ENCODE data around the gene GSK3A. TPM values are rescaled to one million over a fixed set of nuclear protein-coding genes. Genes with fewer than 3 reads are reported as not detected.
A peak's percentile ranks its signal among the peaks of the same experiment; 100 is the strongest.

GSK3A gene
- total RNA-seq, 1 experiment from 2014 or later = 30.2 TPM

GRCh38 chr19:42200116-42200715 is 42.2 kb downstream of the GSK3A start:
- no peak for DNase-seq (ENCODE audit: low read depth)

DNA sequence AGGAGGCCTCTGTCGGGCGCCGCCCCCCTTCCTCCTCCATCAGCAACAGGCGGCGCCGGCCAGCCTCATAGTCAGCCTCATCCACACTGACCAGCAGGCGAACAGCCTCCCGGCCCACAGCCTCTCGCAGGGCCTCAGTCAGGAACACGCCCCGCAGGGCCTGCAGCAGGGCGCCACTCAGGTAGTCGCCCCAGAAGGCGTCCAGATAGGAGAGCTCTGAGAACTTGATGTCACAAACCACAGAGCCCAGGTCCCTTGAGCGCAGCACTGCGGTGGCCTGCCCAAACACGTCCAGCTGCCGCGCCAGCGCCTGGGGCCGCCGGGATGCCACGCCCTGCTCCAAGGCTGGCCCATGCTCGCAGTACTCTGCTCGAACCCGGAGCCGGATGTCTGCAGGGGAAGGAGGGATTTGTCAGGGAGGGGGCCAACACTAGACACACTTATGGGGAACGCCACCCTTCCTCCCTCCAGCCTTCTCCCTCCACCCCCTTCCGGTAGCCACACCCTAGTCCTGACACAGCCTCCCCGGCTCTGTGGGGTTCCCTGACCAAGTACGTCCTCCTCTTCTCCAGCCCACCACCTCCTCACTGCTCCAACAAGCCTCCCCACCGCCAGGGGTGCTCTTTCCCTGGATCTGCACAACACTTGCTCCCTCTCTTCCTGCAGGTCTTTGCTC is 42.8 kb downstream of the GSK3A start:
- no peak for DNase-seq (ENCODE audit: low read depth)

DNA sequence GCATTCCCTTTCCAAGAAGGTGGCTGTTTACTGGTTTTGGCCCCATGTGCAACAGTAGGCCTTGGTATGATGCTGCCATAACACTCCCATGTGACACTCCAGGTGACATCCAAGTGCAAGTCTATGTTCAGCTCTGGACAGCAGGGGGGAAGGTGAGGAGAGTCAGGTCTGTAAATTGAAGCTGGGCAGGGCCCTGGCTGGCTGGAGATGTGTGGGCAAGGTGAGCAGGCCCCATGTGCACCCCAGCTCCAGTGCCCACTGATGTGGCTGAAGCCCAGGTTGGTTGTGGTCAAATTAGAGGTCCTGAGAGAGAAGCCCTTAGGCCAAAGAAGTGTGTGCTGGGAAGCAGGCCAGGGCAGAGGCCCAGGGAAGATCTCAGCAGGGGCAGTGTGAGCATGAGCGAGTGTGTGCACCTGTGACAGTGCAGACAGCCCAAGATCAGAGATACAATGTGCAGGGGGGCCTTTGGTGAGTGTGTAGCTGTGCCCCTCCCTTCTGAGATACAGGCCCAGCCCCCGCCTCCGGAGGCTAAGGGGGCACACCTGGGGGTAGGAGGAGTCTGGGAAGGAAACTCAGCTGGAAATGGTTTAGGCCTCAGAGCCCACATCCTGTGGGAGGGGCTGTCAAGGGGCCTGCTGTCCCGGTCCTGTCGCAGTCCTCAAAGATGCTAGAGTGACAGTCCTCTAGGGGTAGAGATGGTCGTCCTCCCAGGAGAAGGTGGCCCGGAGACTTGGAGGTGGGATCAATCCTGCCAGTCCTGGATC is 43.5 kb downstream of the GSK3A start:
- DNase-seq (ENCODE audit: low read depth) = no peak

DNA sequence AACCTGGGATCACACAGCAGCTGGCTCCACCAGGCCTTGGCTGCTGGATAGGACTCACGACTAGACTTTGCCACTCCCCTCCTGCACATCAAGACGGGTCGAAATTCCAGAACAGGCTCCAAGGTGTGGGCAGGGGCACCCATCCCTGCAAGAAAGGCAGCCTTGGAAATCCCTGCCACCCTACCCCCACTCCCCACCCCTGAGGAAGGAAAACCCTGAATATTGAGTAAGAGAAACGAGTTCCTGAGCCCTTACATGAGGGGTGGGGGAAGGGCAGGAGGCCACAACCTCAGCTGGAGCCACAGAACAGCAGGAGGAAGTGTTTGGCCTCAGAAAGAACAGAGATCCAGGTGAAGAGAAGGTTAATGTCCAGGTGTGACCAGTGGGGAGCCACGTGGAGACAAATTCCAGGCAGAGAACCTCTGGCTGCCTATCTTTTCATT is 45.0 kb downstream of the GSK3A start:
- no peak for DNase-seq (ENCODE audit: low read depth)

GRCh38 chr19:42196011-42197001 is 46.1 kb downstream of the GSK3A start:
- DNase-seq (ENCODE audit: low read depth) = no peak

GRCh38 chr19:42193706-42194105 is 48.7 kb downstream of the GSK3A start:
- no peak for DNase-seq (ENCODE audit: low read depth)

- no peak for DNase-seq (ENCODE audit: low read depth)
Measured at GRCh38 chr19:42193294-42193693, 49.1 kb downstream of the GSK3A start.

DNA sequence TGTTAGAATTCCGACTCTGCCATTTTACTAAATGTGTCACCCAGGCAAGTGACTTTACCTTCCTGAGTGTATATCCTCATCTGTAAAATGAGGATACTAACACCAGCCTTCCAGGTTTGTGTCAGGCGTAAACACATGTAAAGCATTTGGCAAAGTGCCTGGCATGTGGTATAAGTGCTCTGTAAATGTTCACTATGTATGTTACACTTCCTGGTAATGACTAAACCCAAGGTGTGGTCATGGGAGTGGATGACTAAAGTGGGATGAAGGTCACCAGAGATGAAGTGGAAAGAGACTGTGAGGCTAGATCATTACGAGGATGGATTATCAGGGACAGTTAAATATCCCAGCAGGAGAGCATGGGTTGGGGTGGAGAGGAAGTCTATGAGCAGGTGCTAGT is 50.5 kb downstream of the GSK3A start:
- DNase-seq (ENCODE audit: low read depth) = peak; percentile 84

- no peak for DNase-seq (ENCODE audit: low read depth)
Measured at GRCh38 chr19:42191330-42191729, 51.1 kb downstream of the GSK3A start.

DNA sequence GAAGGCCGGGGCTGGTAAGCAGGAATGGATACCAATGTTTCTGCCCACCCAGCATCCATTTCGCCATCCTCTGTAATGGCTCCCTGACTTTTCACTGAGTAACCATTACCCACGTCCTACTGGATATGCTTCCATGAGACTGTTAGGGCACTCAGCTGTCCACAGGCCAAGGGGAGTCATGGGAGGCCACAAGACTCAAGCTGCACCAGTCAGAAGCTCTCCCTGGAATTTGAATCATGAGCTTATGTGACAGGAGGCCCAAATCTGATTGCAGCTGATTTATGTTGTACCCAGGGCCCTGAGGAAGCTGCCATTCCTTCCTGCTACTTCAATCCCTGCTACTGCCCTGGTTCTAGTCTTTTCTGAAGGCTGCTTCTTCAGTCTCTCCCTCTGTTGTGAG is 53.3 kb downstream of the GSK3A start:
- DNase-seq (ENCODE audit: low read depth) = peak; percentile 24

GRCh38 chr19:42188665-42189064 is 53.7 kb downstream of the GSK3A start:
- no peak for DNase-seq (ENCODE audit: low read depth)

GRCh38 chr19:42185277-42185676 is 57.1 kb downstream of the GSK3A start:
- DNase-seq (ENCODE audit: low read depth) = peak; percentile 29

- peak; percentile 86 for DNase-seq (ENCODE audit: low read depth)
Measured at GRCh38 chr19:42184401-42184861, 58.0 kb downstream of the GSK3A start.

Other genes starting within 250 kb of the GSK3A start
- gene ATP1A3, start 248.4 kb downstream of the GSK3A start, total RNA-seq (2014; rRNA removed; shearing (Covaris generic)) = under 0.01 and 0.10 TPM in 2 replicates
- not detected in 2 replicates for gene GRIK5, start 172.4 kb downstream of the GSK3A start, total RNA-seq (2014; rRNA removed; shearing (Covaris generic))
- 18.1 and 20.6 TPM in 2 replicates for gene ZNF574, start 166.4 kb downstream of the GSK3A start, total RNA-seq (2014; rRNA removed; shearing (Covaris generic))
- gene POU2F2, start 110.2 kb downstream of the GSK3A start, total RNA-seq (2014; rRNA removed; shearing (Covaris generic)) = 2.0 and 2.4 TPM in 2 replicates
- gene DEDD2, start 24.9 kb downstream of the GSK3A start, total RNA-seq (2014; rRNA removed; shearing (Covaris generic)) = 13.8 and 14.4 TPM in 2 replicates
- 7.2 and 7.3 TPM in 2 replicates for gene ZNF526, start 22.3 kb downstream of the GSK3A start, total RNA-seq (2014; rRNA removed; shearing (Covaris generic))
- gene ERF, start 12.5 kb upstream of the GSK3A start, total RNA-seq (2014; rRNA removed; shearing (Covaris generic)) = 31.6 and 40.1 TPM in 2 replicates
- gene CIC, start 26.6 kb upstream of the GSK3A start, total RNA-seq (2014; rRNA removed; shearing (Covaris generic)) = 12.9 and 14.6 TPM in 2 replicates
- gene PRR19, start 59.5 kb upstream of the GSK3A start, total RNA-seq (2014; rRNA removed; shearing (Covaris generic)) = 1.8 and 2.9 TPM in 2 replicates
- 108 and 147 TPM in 2 replicates for gene PAFAH1B3, start 60.0 kb upstream of the GSK3A start, total RNA-seq (2014; rRNA removed; shearing (Covaris generic))
- 0.68 and 1.2 TPM in 2 replicates for gene TMEM145, start 70.7 kb upstream of the GSK3A start, total RNA-seq (2014; rRNA removed; shearing (Covaris generic))
- 9.4 and 12.9 TPM in 2 replicates for gene MEGF8, start 83.0 kb upstream of the GSK3A start, total RNA-seq (2014; rRNA removed; shearing (Covaris generic))
- gene CNFN, start 147.7 kb upstream of the GSK3A start, total RNA-seq (2014; rRNA removed; shearing (Covaris generic)) = 1.1 TPM in 1 of 2 replicates, not detected in the other
- 10.1 and 13.2 TPM in 2 replicates for gene LIPE, start 184.8 kb upstream of the GSK3A start, total RNA-seq (2014; rRNA removed; shearing (Covaris generic))
- gene CXCL17, start 200.3 kb upstream of the GSK3A start, total RNA-seq (2014; rRNA removed; shearing (Covaris generic)) = not detected in 2 replicates